GM12878 (cell line): ENCODE results near the gene RGS14. TPM values are rescaled to one million over a fixed set of nuclear protein-coding genes. Genes with fewer than 3 reads are reported as not detected.

ENCODE experiments used
- ATAC-seq: fragments of 200-7000 bp; cut with Tn5 transposase; 3 replicates; pipeline ENCODE4 v1.9.1; 2020; ENCODE audit warnings: mild to moderate bottlenecking, moderate library complexity
- BruUV-seq: library from RNA; stranded (reverse); fragments of 400-500 nt; replicated peaks from 2 replicates; lab custom pipeline; 2021; lab: Mats Ljungman, UMichigan
- CTCF ChIA-PET: fragments of 300-600 bp; sonication (Branson Sonifier 250); formaldehyde crosslinking; extraction: SDS; loops from one replicate; lab custom pipeline; 2021; ENCODE audit warnings: inconsistent platforms; lab: Yijun Ruan, JAX
- POLR2A ChIA-PET: fragments of 350-600 bp; formaldehyde crosslinking; extraction: SDS; loops from one replicate; lab custom pipeline; 2021; ENCODE audit warnings: inconsistent platforms; lab: Charles Lee
- RAD21 ChIA-PET: fragments of 300-600 bp; sonication (Branson Sonifier 250); formaldehyde crosslinking; loops from one replicate; lab custom pipeline; 2023; ENCODE audit warnings: antibody characterized with exemption; ENCODE audit not compliant: unreplicated experiment; lab: Charles Lee
- SMC1A ChIA-PET: fragments of 300-600 bp; sonication (Branson Sonifier 250); formaldehyde crosslinking; loops from one replicate; lab custom pipeline; 2023; ENCODE audit not compliant: unreplicated experiment, uncharacterized antibody; lab: Charles Lee
- DNase-seq: peaks from one replicate; pipeline ENCODE4 v3.0.0-alpha.2; 2011; ENCODE audit warnings: low read depth, low spot score
- FAIRE-seq: peaks from 3 replicates; lab custom pipeline; 2011; peaks lifted over from hg19 to GRCh38; lab: Jason Lieb, UNC
- H2AFZ ChIP-seq: 2 replicates; pipeline ENCODE4 v1.6.0; 2011; ENCODE audit warnings: low read depth, low read length, control low read depth; ENCODE audit not compliant: control insufficient read depth
- H3K27ac ChIP-seq: 2 replicates; pipeline ENCODE4 v1.5.1; 2011; ENCODE audit warnings: control low read depth; ENCODE audit not compliant: control insufficient read depth, insufficient read depth
- H3K27me3 ChIP-seq, 2 experiments: replicated peaks in 1 of 2; 2 replicates each; pipeline versions ENCODE4 v1.6.0 to v1.6.1; 2011; ENCODE audit warnings: low read length in 1 of 2; ENCODE audit not compliant: control insufficient read depth in 2 of 2, insufficient read depth in 2 of 2
- H3K36me3 ChIP-seq, 2 experiments: 2 replicates each; pipeline ENCODE4 v1.5.1; 2011; ENCODE audit warnings: low read length in 1 of 2; ENCODE audit not compliant: control insufficient read depth in 2 of 2, insufficient read depth in 2 of 2
- H3K4me1 ChIP-seq: 2 replicates; pipeline ENCODE4 v1.6.1; 2011; ENCODE audit warnings: mild to moderate bottlenecking, low read length, moderate library complexity, mixed read lengths; ENCODE audit not compliant: control insufficient read depth, insufficient read depth
- H3K4me2 ChIP-seq: 2 replicates; pipeline ENCODE4 v1.6.0; 2011; ENCODE audit warnings: control low read depth; ENCODE audit not compliant: control insufficient read depth, insufficient read depth
- H3K4me3 ChIP-seq: fragments of 200-600 bp; sonication (generic); 2 replicates; pipeline ENCODE4 v1.5.1; 2016
- H3K79me2 ChIP-seq: 2 replicates; pipeline ENCODE4 v1.6.0; 2011; ENCODE audit warnings: low read length; ENCODE audit not compliant: control insufficient read depth, insufficient read depth
- H3K9ac ChIP-seq: 2 replicates; pipeline ENCODE4 v1.8.0; 2011; ENCODE audit warnings: low read length, control low read depth, mixed read lengths; ENCODE audit not compliant: control insufficient read depth, insufficient read depth
- H3K9me3 ChIP-seq: replicated peaks from 3 replicates; pipeline ENCODE4 v1.5.1; 2011; ENCODE audit warnings: mild to moderate bottlenecking, low read length; ENCODE audit not compliant: control insufficient read depth, insufficient read depth
- H4K20me1 ChIP-seq: 2 replicates; pipeline ENCODE4 v1.6.0; 2011; ENCODE audit not compliant: control insufficient read depth, insufficient read depth
- ATF2 ChIP-seq: IDR thresholded peaks from 2 replicates; pipeline ENCODE4 v1.6.1; 2012; ENCODE audit warnings: low read length, inconsistent platforms
- ATF7 ChIP-seq: fragments of 450-650 bp; IDR thresholded peaks from 2 replicates; pipeline ENCODE4 v1.6.1; 2016; ENCODE audit warnings: low read depth, mild to moderate bottlenecking
- BCL3 ChIP-seq: IDR thresholded peaks from 2 replicates; pipeline ENCODE4 v1.6.1; 2011; ENCODE audit warnings: borderline replicate concordance, low read depth, mild to moderate bottlenecking, moderate library complexity, low read length; ENCODE audit not compliant: insufficient read depth, poor library complexity, severe bottlenecking
- DPF2 ChIP-seq: fragments of 450-650 bp; IDR thresholded peaks from 2 replicates; pipeline ENCODE4 v1.6.1; 2017; ENCODE audit warnings: mild to moderate bottlenecking
- EED ChIP-seq: sonication (generic); IDR thresholded peaks from 2 replicates; pipeline ENCODE4 v1.6.1; 2016; ENCODE audit warnings: antibody characterized with exemption, low read depth
- HCFC1 ChIP-seq: fragments of 150-350 bp; IDR thresholded peaks from 2 replicates; pipeline ENCODE4 v1.6.1; 2014; ENCODE audit warnings: low read length
- IKZF1 ChIP-seq: fragments of 450-650 bp; conservative IDR thresholded peaks from 2 replicates; pipeline ENCODE4 v1.6.1; 2017; ENCODE audit warnings: antibody characterized with exemption, mild to moderate bottlenecking
- IKZF2 ChIP-seq, 2 experiments: fragments of 450-650 bp; IDR thresholded peaks; 2 replicates each; pipeline ENCODE4 v1.6.1; 2017; ENCODE audit warnings: mild to moderate bottlenecking in 2 of 2, moderate library complexity in 2 of 2
- MEF2B ChIP-seq: fragments of 450-650 bp; IDR thresholded peaks from 2 replicates; pipeline ENCODE4 v1.6.1; 2018; ENCODE audit warnings: mild to moderate bottlenecking, moderate library complexity; ENCODE audit not compliant: partially characterized antibody, poor library complexity, severe bottlenecking
- MTA3 ChIP-seq: IDR thresholded peaks from 2 replicates; pipeline ENCODE4 v1.6.1; 2012; ENCODE audit warnings: low read length, inconsistent platforms, borderline replicate concordance
- NFIC ChIP-seq: IDR thresholded peaks from 2 replicates; pipeline ENCODE4 v1.6.1; 2012; ENCODE audit warnings: low read depth, mild to moderate bottlenecking, inconsistent platforms, low read length, moderate library complexity
- PAX5 ChIP-seq: IDR thresholded peaks from 2 replicates; pipeline ENCODE4 v1.6.1; 2011; ENCODE audit warnings: low read depth, low read length, borderline replicate concordance
- RUNX3 ChIP-seq: IDR thresholded peaks from 2 replicates; pipeline ENCODE4 v1.6.1; 2012; ENCODE audit warnings: low read length, inconsistent platforms
- SPI1 ChIP-seq: IDR thresholded peaks from 2 replicates; pipeline ENCODE4 v1.6.1; 2011; ENCODE audit warnings: low read depth, mild to moderate bottlenecking, low read length, moderate library complexity, borderline replicate concordance; ENCODE audit not compliant: insufficient read depth
- TCF12 ChIP-seq: IDR thresholded peaks from 2 replicates; pipeline ENCODE4 v1.6.1; 2011; ENCODE audit warnings: low read depth, mild to moderate bottlenecking, low read length
- WGBS: methylation state at CpG from one replicate; pipeline ENCODE4 v1.1.6; 2016; ENCODE audit warnings: low lambda C conversion rate; ENCODE audit not compliant: insufficient replicate concordance, insufficient coverage; ENCODE audit errors: missing lambda C conversion rate; 5-methylcytosine and 5-hydroxymethylcytosine counted together
- in situ Hi-C: fragments of 300-500 bp; cut with MboI; formaldehyde crosslinking; loops from 9 replicates; pipeline ENCODE4 v1.14.3; 2018; ENCODE audit warnings: mixed read lengths
- intact Hi-C: fragments of 100-400 bp; cut with micrococcal nuclease; formaldehyde crosslinking; loops from one replicate; pipeline ENCODE4 v1.14.2; 2022; ENCODE audit not compliant: unreplicated experiment
- polyA plus RNA-seq, 11 experiments: library from polyadenylated mRNA; depleted of rRNA in 4 of 11; unstranded in 6 of 11; stranded (reverse) in 5 of 11; fragments of >200 nt; fragmentation: Nextera tagmentation in 4 of 11; fragmentation: Illumina TruSeq in 1 of 11; extraction: Ambion mirVana in 4 of 11; extraction: Trizol in 1 of 11; gene quantifications; 1 replicate in 1 of 11; 2 replicates in 10 of 11; pipeline versions ENCODE4 v1.2.1 to v1.2.3, GENCODE V29; 2011 to 2016; ENCODE audit warnings: inconsistent platforms in 2 of 11, missing spikeins in 2 of 11, low read depth in 1 of 11
- total RNA-seq, 4 experiments: library from RNA; depleted of rRNA in 3 of 4; stranded (reverse); fragments of >200 nt in 3 of 4; fragmentation: Illumina TruSeq in 1 of 4; extraction: Trizol in 1 of 4; gene quantifications; 2 replicates each; pipeline versions ENCODE4 v1.2.1 to v1.2.3, GENCODE V29; 2013 to 2021
- TF ChIP-seq, protein P1 (sequence below): IDR thresholded peaks from 2 replicates; pipeline ENCODE4 v1.6.1; 2012; ENCODE audit warnings: mild to moderate bottlenecking, low read depth, low read length

RGS14 gene
- total and polyA plus RNA-seq, 10 of the 15 experiments (the other 5 are each of a cell fraction or from before 2014, with no cell fraction given) = 0.19 to 88.7 (median 54.8) TPM

DNA sequence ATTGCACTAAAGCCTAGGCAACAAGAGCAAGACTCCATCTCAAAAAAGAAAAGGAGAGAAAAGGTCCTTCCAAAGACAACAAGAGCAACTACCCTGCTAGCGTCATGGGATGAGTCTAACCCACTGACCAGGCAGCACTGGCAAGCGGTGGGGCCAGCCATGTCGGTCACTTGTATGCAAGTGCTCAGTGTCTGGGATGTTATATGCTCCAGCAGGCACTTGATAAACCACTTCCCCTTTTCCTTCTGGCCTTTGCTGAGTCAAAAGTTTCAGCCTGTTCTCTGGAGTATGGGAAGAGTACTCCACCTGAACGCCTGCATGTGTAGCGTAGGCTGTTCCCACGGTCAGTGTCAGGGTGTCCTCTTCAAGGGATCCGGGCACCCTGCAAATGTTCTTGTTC, 36.8 kb upstream of the RGS14 start:
- FAIRE-seq = peak; percentile 44
- POLR2A ChIA-PET = interaction anchor here (0.7 to 0.9 kb wide), 4 partner anchors 13 to 112 kb away, joined by 3 to 7 read pairs (median 6); no protein-coding TSS in a partner anchor
- TF ChIP-seq BCL3 (peak; percentile 28), SPI1 (peak; percentile 97), EED (peak; percentile 59), PAX5 (0 out of 2 replicates have a peak, but pooled peaks have one; percentile 55), MEF2B (peak; percentile 12), DPF2 (0 out of 2 replicates have a peak, but pooled peaks have one; percentile 18), NFIC (no peak), ATF2 (peak; percentile 29; the same call in 1 of the 2 replicates), HCFC1 (no peak), MTA3 (no peak), RUNX3 (peak; percentile 58), IKZF1 (peak; percentile 67), IKZF2 (IDR thresholded peaks at IDR 0.05) (peak; percentile 57 to 65; a peak in 3 of 4 replicates), ATF7 (no peak), TCF12 (0 out of 2 replicates have a peak, but pooled peaks have one; percentile 26)
- TF ChIP-seq, protein P1, sequence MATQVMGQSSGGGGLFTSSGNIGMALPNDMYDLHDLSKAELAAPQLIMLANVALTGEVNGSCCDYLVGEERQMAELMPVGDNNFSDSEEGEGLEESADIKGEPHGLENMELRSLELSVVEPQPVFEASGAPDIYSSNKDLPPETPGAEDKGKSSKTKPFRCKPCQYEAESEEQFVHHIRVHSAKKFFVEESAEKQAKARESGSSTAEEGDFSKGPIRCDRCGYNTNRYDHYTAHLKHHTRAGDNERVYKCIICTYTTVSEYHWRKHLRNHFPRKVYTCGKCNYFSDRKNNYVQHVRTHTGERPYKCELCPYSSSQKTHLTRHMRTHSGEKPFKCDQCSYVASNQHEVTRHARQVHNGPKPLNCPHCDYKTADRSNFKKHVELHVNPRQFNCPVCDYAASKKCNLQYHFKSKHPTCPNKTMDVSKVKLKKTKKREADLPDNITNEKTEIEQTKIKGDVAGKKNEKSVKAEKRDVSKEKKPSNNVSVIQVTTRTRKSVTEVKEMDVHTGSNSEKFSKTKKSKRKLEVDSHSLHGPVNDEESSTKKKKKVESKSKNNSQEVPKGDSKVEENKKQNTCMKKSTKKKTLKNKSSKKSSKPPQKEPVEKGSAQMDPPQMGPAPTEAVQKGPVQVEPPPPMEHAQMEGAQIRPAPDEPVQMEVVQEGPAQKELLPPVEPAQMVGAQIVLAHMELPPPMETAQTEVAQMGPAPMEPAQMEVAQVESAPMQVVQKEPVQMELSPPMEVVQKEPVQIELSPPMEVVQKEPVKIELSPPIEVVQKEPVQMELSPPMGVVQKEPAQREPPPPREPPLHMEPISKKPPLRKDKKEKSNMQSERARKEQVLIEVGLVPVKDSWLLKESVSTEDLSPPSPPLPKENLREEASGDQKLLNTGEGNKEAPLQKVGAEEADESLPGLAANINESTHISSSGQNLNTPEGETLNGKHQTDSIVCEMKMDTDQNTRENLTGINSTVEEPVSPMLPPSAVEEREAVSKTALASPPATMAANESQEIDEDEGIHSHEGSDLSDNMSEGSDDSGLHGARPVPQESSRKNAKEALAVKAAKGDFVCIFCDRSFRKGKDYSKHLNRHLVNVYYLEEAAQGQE = no peak

More for the DNA sequence above, 36.8 kb upstream of the RGS14 start:
- Histone ChIP-seq H3K36me3 (peaks cover 0 to 7% of the 10 kb centered on the region in 2 experiments; a peak in 1 of 4 replicates), H3K4me2 (no peak overlapping the region), H3K4me3 (no peak overlapping the region), H3K9ac (no peak overlapping the region), H3K9me3 (peaks cover 7% of the 10 kb centered on the region), H3K27me3 (no peaks in the 10 kb centered on the region), H4K20me1 (no peaks in the 10 kb centered on the region), H3K4me1 (peaks cover 10% of the 10 kb centered on the region), H2AFZ (no peak overlapping the region), H3K27ac (no peak overlapping the region), H3K79me2 (no peaks in the 10 kb centered on the region)
- no TSS peak for BruUV-seq
- intact Hi-C loops (no loop called here), in situ Hi-C loops (no loop called here)
- WGBS = 56% methylated on average over 7 of the region's 7 CpGs
- CTCF ChIA-PET = interaction anchor here (0.8 to 5.8 kb wide), 7 partner anchors 12 to 207 kb away, joined by 3 to 88 read pairs (median 6); no protein-coding TSS in a partner anchor
- ATAC-seq (peak; percentile 55), DNase-seq (no peak)
- SMC1A ChIA-PET = interaction anchor here (1.1 to 3.7 kb wide), 3 partner anchors 49 to 81 kb away, joined by 3 to 23 read pairs (median 6); partner anchors contain the start of gene PFN3
- RAD21 ChIA-PET = interaction anchor here (3.9 to 4.8 kb wide), 2 partner anchors 69 to 82 kb away, joined by 26 to 35 read pairs; no protein-coding TSS in a partner anchor
